Lower lobe of right lung (tissue), 2 donors: ENCODE results near the gene CMTM7. TPM values are rescaled to one million over a fixed set of nuclear protein-coding genes. Genes with fewer than 3 reads are reported as not detected.
"Not testable (repeated sequence)": the region's sequence is repeated elsewhere in the genome, so short reads cannot be mapped to it uniquely, and the experiment has no call there.

Source experiments
- ATAC-seq, 2 donors: fragments of 200-7000 bp; cut with Tn5 transposase; one replicate each; pipeline ENCODE4 v1.9.1; 2020 to 2022; ENCODE audit warnings: mild to moderate bottlenecking in 2 of 2, moderate library complexity in 2 of 2
- DNase-seq: peaks from one replicate; pipeline ENCODE4 v3.0.0-alpha.2; 2020
- H3K27ac ChIP-seq: fragments of 200-600 bp; one replicate; pipeline ENCODE4 v1.8.0; 2022
- H3K27me3 ChIP-seq: fragments of 200-600 bp; one replicate; pipeline ENCODE4 v1.8.0; 2022; ENCODE audit warnings: low read depth
- H3K36me3 ChIP-seq: fragments of 200-600 bp; one replicate; pipeline ENCODE4 v1.8.0; 2022; ENCODE audit warnings: mild to moderate bottlenecking
- H3K4me1 ChIP-seq: fragments of 200-600 bp; one replicate; pipeline ENCODE4 v1.8.0; 2022
- H3K4me3 ChIP-seq: fragments of 200-600 bp; one replicate; pipeline ENCODE4 v1.8.0; 2022; ENCODE audit warnings: mild to moderate bottlenecking
- H3K9me3 ChIP-seq: fragments of 200-600 bp; one replicate; pipeline ENCODE4 v1.8.0; 2022
- CTCF ChIP-seq: fragments of 200-600 bp; IDR thresholded peaks from one replicate; pipeline ENCODE4 v1.8.0; 2022; ENCODE audit warnings: antibody characterized with exemption, mild to moderate bottlenecking
- intact Hi-C: fragments of 100-400 bp; cut with DNase I; formaldehyde crosslinking; loops from one replicate; pipeline ENCODE4 v1.11.0; 2022
- total RNA-seq: library from RNA; stranded (reverse); fragmentation: NEBNext Ultra II Directional; extraction: Animal tissue kit (Norgen Biotek cat#: 25700); gene quantifications from one replicate; pipeline ENCODE4 v1.2.1, GENCODE V29; 2021
- donor health status: DM: no; HTN: yes; CAD: no; lungs with severe emphysema.

CMTM7 gene
- total RNA-seq, 1 donor from 2014 or later = 49.9 TPM

GRCh38 chr3:32435911-32436815 lies 44.5 kb downstream of the CMTM7 start:
- DNase-seq (no peak), ATAC-seq (no peak)
- H3K9me3 ChIP-seq = no peaks in the 10 kb centered on the region
- no peaks in the 10 kb centered on the region for H3K27me3 ChIP-seq
- intact Hi-C loops = no loop called here
- H3K4me3 ChIP-seq = no peak overlapping the region
- no peak for TF ChIP-seq CTCF
- no peaks in the 10 kb centered on the region for H3K36me3 ChIP-seq
- H3K27ac ChIP-seq = no peak overlapping the region
- peaks cover 10% of the 10 kb centered on the region for H3K4me1 ChIP-seq

GRCh38 chr3:32436816-32437189 lies 45.1 kb downstream of the CMTM7 start:
- DNase-seq = no peak
- intact Hi-C loops = no loop called here
- ATAC-seq = no peak
- Histone ChIP-seq H3K36me3 (peaks cover under 1% of the 10 kb centered on the region), H3K27ac (no peak overlapping the region), H3K4me3 (no peak overlapping the region), H3K4me1 (peaks cover 10% of the 10 kb centered on the region), H3K27me3 (no peaks in the 10 kb centered on the region), H3K9me3 (no peaks in the 10 kb centered on the region)
- no peak for TF ChIP-seq CTCF

GRCh38 chr3:32437896-32438295 lies 46.2 kb downstream of the CMTM7 start:
- TF ChIP-seq CTCF = no peak
- DNase-seq = no peak
- Histone ChIP-seq H3K27me3 (no peaks in the 10 kb centered on the region), H3K27ac (no peak overlapping the region), H3K4me1 (peaks cover 10% of the 10 kb centered on the region), H3K4me3 (no peak overlapping the region), H3K9me3 (no peaks in the 10 kb centered on the region), H3K36me3 (peaks cover 3% of the 10 kb centered on the region)
- intact Hi-C loops = no loop called here
- ATAC-seq = no peak

GRCh38 chr3:32438596-32439344 lies 47.1 kb downstream of the CMTM7 start:
- no peak overlapping the region for H3K27ac ChIP-seq
- no peak for TF ChIP-seq CTCF
- no peak overlapping the region for H3K4me3 ChIP-seq
- ATAC-seq (no peak), DNase-seq (no peak)
- peaks cover 3% of the 10 kb centered on the region for H3K36me3 ChIP-seq
- intact Hi-C loops = no loop called here
- no peaks in the 10 kb centered on the region for H3K27me3 ChIP-seq
- H3K4me1 ChIP-seq = peaks cover 6% of the 10 kb centered on the region
- H3K9me3 ChIP-seq = no peaks in the 10 kb centered on the region

- H3K27ac ChIP-seq, DNase-seq, intact Hi-C loops, H3K36me3 ChIP-seq, H3K9me3 ChIP-seq, H3K27me3 ChIP-seq, H3K4me3 ChIP-seq, ATAC-seq, H3K4me1 ChIP-seq: not testable (repeated sequence)
Observed at GRCh38 chr3:32439421-32439820, 47.8 kb downstream of the CMTM7 start.
